ENCODE data around the gene SLC38A3. TPM values are rescaled to one million over a fixed set of nuclear protein-coding genes. Genes with fewer than 3 reads are reported as not detected.
A peak's percentile ranks its signal among the peaks of the same experiment; 100 is the strongest.
"Not testable (repeated sequence)": the region's sequence is repeated elsewhere in the genome, so short reads cannot be mapped to it uniquely, and the experiment has no call there.

The SLC38A3 gene
- total and polyA plus RNA-seq, 2 of the 8 experiments (the other 6 are each of a cell fraction or from before 2014, with no cell fraction given): 1.2 to 3.7 TPM

DNA sequence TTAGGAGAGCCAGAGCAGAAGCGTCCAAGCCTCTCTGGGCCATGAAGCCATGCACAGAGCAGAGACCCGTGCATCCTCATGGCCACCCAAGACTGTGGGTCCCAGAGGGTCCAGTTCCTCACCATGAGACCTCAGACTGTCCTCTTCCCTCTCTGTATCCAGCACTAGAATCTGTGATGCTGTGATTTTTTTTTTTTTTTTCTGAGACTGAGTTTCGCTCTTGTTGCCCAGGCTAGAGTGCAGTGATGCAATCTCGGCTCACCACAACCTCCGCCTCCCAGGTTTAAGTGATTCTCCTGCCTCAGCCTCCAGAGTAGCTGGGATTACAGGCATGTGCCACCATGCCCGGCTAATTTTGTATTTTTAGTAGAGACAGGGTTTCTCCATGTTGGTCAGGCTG, 39.7 kb downstream of the SLC38A3 start:
- H3K14ac ChIP-seq (ENCODE audit: insufficient read length); H2BK120ac ChIP-seq (replicated peaks; ENCODE audit: low read depth, low read length); H3K56ac ChIP-seq (replicated peaks; ENCODE audit: insufficient read length, low read depth, low read length); H4K91ac ChIP-seq (replicated peaks; ENCODE audit: insufficient read length, low read length); H3K36me3 ChIP-seq (ENCODE audit: control insufficient read depth in 2 of 4, insufficient read depth in 4 of 4, low read length in 3 of 4); H3K27me3 ChIP-seq (replicated peaks in 1 of 4; ENCODE audit: control insufficient read depth in 3 of 4, extremely low read depth in 1 of 4, insufficient read depth in 3 of 4, low read length in 3 of 4); H3K4me3 ChIP-seq (ENCODE audit: extremely low read depth in 1 of 4, insufficient read depth in 2 of 4, low read depth in 3 of 4, low read length in 4 of 4); H3K9ac ChIP-seq (replicated peaks in 1 of 4; ENCODE audit: extremely low read depth in 1 of 4, low read depth in 3 of 4, low read length in 3 of 4); H2AFZ ChIP-seq (ENCODE audit: low read length); H3K4me2 ChIP-seq (ENCODE audit: insufficient read depth in 1 of 2, low read depth in 2 of 2, low read length in 2 of 2); H3K23ac ChIP-seq (ENCODE audit: insufficient read length); H3K23me2 ChIP-seq (ENCODE audit: low read depth, low read length); FAIRE-seq; H3K9me3 ChIP-seq (ENCODE audit: insufficient read depth in 2 of 2, low read depth in 1 of 2, low read length in 1 of 2); H4K5ac ChIP-seq (ENCODE audit: insufficient read length, low read depth, low read length); DNase-seq (ENCODE audit: low read depth in 1 of 2, low spot score in 2 of 2): not testable (repeated sequence)
- H3K4ac ChIP-seq (replicated peaks; ENCODE audit: insufficient read length, low read depth, low read length): peak overlapping the region; percentile 70
- ChIA-PET CTCF (ENCODE audit: partially characterized antibody) (interaction anchor here (0.9 to 53.5 kb wide), 5 partner anchors 14 to 124 kb away, joined by 3 to 2149 read pairs (median 121); partner anchors contain the start of genes GNAI2, GNAT1, LSMEM2 and SEMA3B), POLR2A (ENCODE audit: partially characterized antibody) (interaction anchor here (0.7 to 3.4 kb wide), 4 partner anchors 15 to 1926 kb away, joined by 3 to 14 read pairs (median 4); no protein-coding TSS in a partner anchor)
- H2BK5ac ChIP-seq (ENCODE audit: low read depth, low read length): peak overlapping the region; percentile 88
- peak overlapping the region; percentile 9; the same call in 1 of the 2 replicates for H3K18ac ChIP-seq (ENCODE audit: extremely low read depth, low read length)
- H2BK20ac ChIP-seq (ENCODE audit: low read length): 0 out of 2 replicates have a peak overlapping the region, but pooled peaks have one; percentile 18
- H3K27ac ChIP-seq (ENCODE audit: low read depth, low read length): 0 out of 2 replicates have a peak overlapping the region, but pooled peaks have one; percentile 54
- 86% methylated on average over 3 of the region's 6 CpGs; no CpG with 5 or more reads in 1 of the 2 experiments for whole genome bisulfite sequencing, 2 experiments (ENCODE audit: extremely low coverage in 1 of 2, insufficient coverage in 1 of 2, insufficient read length in 1 of 2, insufficient replicate concordance in 2 of 2, low coverage in 1 of 2, low lambda C conversion rate in 2 of 2, missing lambda C conversion rate in 1 of 2)
- H4K8ac ChIP-seq (ENCODE audit: extremely low read depth, insufficient read depth, low read length): peak overlapping the region; percentile 45
- H3K4me1 ChIP-seq (replicated peaks in 1 of 4; ENCODE audit: control insufficient read depth in 3 of 4, insufficient read depth in 4 of 4, low read length in 3 of 4): peaks cover 5 to 57% (median 49%) of the 10 kb centered on the region in 4 experiments
- peaks cover 26 to 91% of the 10 kb centered on the region in 2 experiments for H3K79me2 ChIP-seq (ENCODE audit: control insufficient read depth in 1 of 2, insufficient read depth in 2 of 2, low read length in 2 of 2)
- H2BK12ac ChIP-seq (ENCODE audit: low read depth, low read length): peak overlapping the region; percentile 90; the same call in 1 of the 2 replicates
- peaks cover 15 to 36% of the 10 kb centered on the region in 2 experiments for H4K20me1 ChIP-seq (replicated peaks in 1 of 2; ENCODE audit: control insufficient read depth in 1 of 2, insufficient read depth in 2 of 2, low read length in 2 of 2)
- H2BK15ac ChIP-seq (ENCODE audit: low read length): peak overlapping the region; percentile 97; the same call in 1 of the 2 replicates
- H2AK5ac ChIP-seq (ENCODE audit: low read depth, low read length): 0 out of 2 replicates have a peak overlapping the region, but pooled peaks have one; percentile 85
- peaks cover 28% of the 10 kb centered on the region for H3K79me1 ChIP-seq (ENCODE audit: low read depth, low read length)

Data from H1 (cell line).